NAMALWA (cell line): Measurements from ENCODE around the gene VPS52.
A peak's percentile ranks its signal among the peaks of the same experiment; 100 is the strongest.
"Not testable (repeated sequence)": the region's sequence is repeated elsewhere in the genome, so short reads cannot be mapped to it uniquely, and the experiment has no call there.

ENCODE experiments used
- DNase-seq: peaks from one replicate; pipeline ENCODE4 v3.0.0-alpha.2; 2015; ENCODE audit warnings: low spot score

The VPS52 gene

GRCh38 chr6:33249732-33250630 is 21.7 kb downstream of the VPS52 start:
- no peak for DNase-seq

GRCh38 chr6:33248932-33249731 is 22.5 kb downstream of the VPS52 start:
- DNase-seq, result peak; percentile 99

- DNase-seq, result peak; percentile 82
Observed at GRCh38 chr6:33248643-33248931, 23.1 kb downstream of the VPS52 start.

- peak; percentile 94 for DNase-seq
Observed at GRCh38 chr6:33247977-33248642, 23.6 kb downstream of the VPS52 start.

- DNase-seq, result no peak
Observed at GRCh38 chr6:33243476-33243875, 28.2 kb downstream of the VPS52 start.

- no peak for DNase-seq
Observed at GRCh38 chr6:33241968-33242367, 29.7 kb downstream of the VPS52 start.

- no peak for DNase-seq
Observed at GRCh38 chr6:33237741-33238140, 33.9 kb downstream of the VPS52 start.

GRCh38 chr6:33236852-33237251 is 34.8 kb downstream of the VPS52 start:
- DNase-seq, result no peak

GRCh38 chr6:33236328-33236727 is 35.3 kb downstream of the VPS52 start:
- DNase-seq, result no peak

- DNase-seq, result no peak
Observed at GRCh38 chr6:33235221-33235634, 36.4 kb downstream of the VPS52 start.

GRCh38 chr6:33226503-33227120 is 45.1 kb downstream of the VPS52 start:
- DNase-seq, result not testable (repeated sequence)

- DNase-seq, result no peak
Observed at GRCh38 chr6:33217681-33218080, 54.0 kb downstream of the VPS52 start.

- DNase-seq, result no peak
Observed at GRCh38 chr6:33217246-33217645, 54.4 kb downstream of the VPS52 start.

- DNase-seq, result no peak
Observed at GRCh38 chr6:33216117-33216649, 55.5 kb downstream of the VPS52 start.

GRCh38 chr6:33215271-33216116 is 56.2 kb downstream of the VPS52 start:
- no peak for DNase-seq

- no peak for DNase-seq
Observed at GRCh38 chr6:33213989-33214335, 57.7 kb downstream of the VPS52 start.

GRCh38 chr6:33213166-33213988 is 58.3 kb downstream of the VPS52 start:
- DNase-seq, result no peak

- DNase-seq, result no peak
Observed at GRCh38 chr6:33212857-33213165, 58.9 kb downstream of the VPS52 start.

- no peak for DNase-seq
Observed at GRCh38 chr6:33211666-33212422, 59.8 kb downstream of the VPS52 start.

GRCh38 chr6:33211136-33211535 is 60.5 kb downstream of the VPS52 start:
- no peak for DNase-seq
